HEK293 (cell line): ENCODE results near the gene CIAO2A.

Experiments used
- CTCF ChIA-PET: fragments of 350-600 bp; formaldehyde crosslinking; extraction: SDS; loops from one replicate; lab custom pipeline; 2021; ENCODE audit warnings: antibody characterized with exemption; lab: Yijun Ruan, JAX
- POLR2A ChIA-PET: fragments of 300-600 bp; formaldehyde crosslinking; extraction: SDS; loops from one replicate; lab custom pipeline; 2020; ENCODE audit warnings: antibody characterized with exemption, inconsistent platforms; lab: Yijun Ruan, JAX
- H3K27ac ChIP-seq: fragments of 200-500 bp; sonication (Bioruptor generic); 2 replicates; pipeline ENCODE4 v1.5.1; 2014; ENCODE audit warnings: low read depth, low read length, control low read depth, inconsistent platforms; ENCODE audit errors: extremely low read depth
- H3K36me3 ChIP-seq, 2 experiments: fragments of 200-500 bp in 1 of 2; sonication (Bioruptor generic) in 1 of 2; 1 replicate in 1 of 2; 2 replicates in 1 of 2; pipeline ENCODE4 v1.5.1; 2014 to 2017; ENCODE audit warnings: inconsistent platforms in 2 of 2, low read length in 2 of 2; ENCODE audit not compliant: control insufficient read depth in 2 of 2, insufficient read depth in 1 of 2
- H3K4me1 ChIP-seq: fragments of 200-500 bp; sonication (Bioruptor generic); 2 replicates; pipeline ENCODE4 v1.5.1; 2014; ENCODE audit warnings: mild to moderate bottlenecking, low read length, inconsistent platforms; ENCODE audit not compliant: control insufficient read depth, insufficient read depth
- H3K4me3 ChIP-seq: 2 replicates; pipeline ENCODE4 v1.5.1; 2011; ENCODE audit warnings: low read depth, mild to moderate bottlenecking, control low read depth, low read length, moderate library complexity
- H3K9me3 ChIP-seq: fragments of 200-500 bp; sonication (Bioruptor generic); 2 replicates; pipeline ENCODE4 v1.5.1; 2014; ENCODE audit warnings: low read depth, low read length, inconsistent platforms; ENCODE audit not compliant: control insufficient read depth, insufficient read depth
- EGR2 ChIP-seq: fragments of 450-650 bp; formaldehyde crosslinking; IDR thresholded peaks from 2 replicates; pipeline ENCODE4 v1.5.1; 2016; ENCODE audit warnings: low read depth, missing biosample characterization, missing genetic modification characterization
- PRDM10 ChIP-seq: fragments of 450-650 bp; formaldehyde crosslinking; IDR thresholded peaks from 2 replicates; pipeline ENCODE4 v1.5.1; 2016; ENCODE audit warnings: missing biosample characterization, missing genetic modification characterization
- SCRT1 ChIP-seq: fragments of 450-650 bp; formaldehyde crosslinking; IDR thresholded peaks from 2 replicates; pipeline ENCODE4 v1.5.1; 2016; ENCODE audit warnings: missing biosample characterization, missing genetic modification characterization, borderline replicate concordance
- SP2 ChIP-seq: fragments of 450-650 bp; formaldehyde crosslinking; IDR thresholded peaks from 2 replicates; pipeline ENCODE4 v1.5.1; 2016; ENCODE audit warnings: missing biosample characterization, missing genetic modification characterization
- SP3 ChIP-seq: fragments of 450-650 bp; formaldehyde crosslinking; IDR thresholded peaks from 2 replicates; pipeline ENCODE4 v1.5.1; 2016; ENCODE audit warnings: missing biosample characterization, missing genetic modification characterization
- WT1 ChIP-seq: fragments of 450-650 bp; formaldehyde crosslinking; IDR thresholded peaks from 2 replicates; pipeline ENCODE4 v1.5.1; 2016; ENCODE audit warnings: missing biosample characterization, missing genetic modification characterization
- ZBTB49 ChIP-seq: fragments of 450-650 bp; formaldehyde crosslinking; IDR thresholded peaks from 2 replicates; pipeline ENCODE4 v1.5.1; 2016; ENCODE audit warnings: missing biosample characterization, missing genetic modification characterization, low read depth
- ZNF211 ChIP-seq: fragments of 450-650 bp; formaldehyde crosslinking; IDR thresholded peaks from 2 replicates; pipeline ENCODE4 v1.5.1; 2016; ENCODE audit warnings: low read depth, missing biosample characterization, missing genetic modification characterization
- ZNF394 ChIP-seq: fragments of 450-650 bp; formaldehyde crosslinking; IDR thresholded peaks from 2 replicates; pipeline ENCODE4 v1.5.1; 2016; ENCODE audit warnings: missing biosample characterization, missing genetic modification characterization, mild to moderate bottlenecking, moderate library complexity, borderline replicate concordance
- ZNF423 ChIP-seq: fragments of 450-650 bp; formaldehyde crosslinking; IDR thresholded peaks from 2 replicates; pipeline ENCODE4 v1.5.1; 2016; ENCODE audit warnings: missing biosample characterization, missing genetic modification characterization
- ZNF530 ChIP-seq: fragments of 450-650 bp; formaldehyde crosslinking; IDR thresholded peaks from 2 replicates; pipeline ENCODE4 v1.5.1; 2016; ENCODE audit warnings: low read depth, missing biosample characterization, missing genetic modification characterization
- ZNF580 ChIP-seq: fragments of 450-650 bp; formaldehyde crosslinking; IDR thresholded peaks from 2 replicates; pipeline ENCODE4 v1.5.1; 2016; ENCODE audit warnings: missing biosample characterization, missing genetic modification characterization
- ZNF692 ChIP-seq: fragments of 450-650 bp; formaldehyde crosslinking; IDR thresholded peaks from 2 replicates; pipeline ENCODE4 v1.5.1; 2016; ENCODE audit warnings: missing biosample characterization, missing genetic modification characterization
- ZSCAN23 ChIP-seq: fragments of 450-650 bp; formaldehyde crosslinking; IDR thresholded peaks from 2 replicates; pipeline ENCODE4 v1.5.1; 2016; ENCODE audit warnings: missing biosample characterization, missing genetic modification characterization
- TF ChIP-seq, protein P1 (sequence below): fragments of 450-650 bp; formaldehyde crosslinking; IDR thresholded peaks from 2 replicates; pipeline ENCODE4 v1.5.1; 2017; ENCODE audit warnings: missing biosample characterization, missing genetic modification characterization

CIAO2A gene

GRCh38 chr15:64029633-64030032 lies 64.0 kb downstream of the CIAO2A start (continued):
- no peak for TF ChIP-seq ZBTB49 (tag by site-specific recombination)
- TF ChIP-seq EGR2, result no peak
- no peak for TF ChIP-seq ZNF580 (tag by site-specific recombination)
- TF ChIP-seq ZSCAN23, result no peak

DNA sequence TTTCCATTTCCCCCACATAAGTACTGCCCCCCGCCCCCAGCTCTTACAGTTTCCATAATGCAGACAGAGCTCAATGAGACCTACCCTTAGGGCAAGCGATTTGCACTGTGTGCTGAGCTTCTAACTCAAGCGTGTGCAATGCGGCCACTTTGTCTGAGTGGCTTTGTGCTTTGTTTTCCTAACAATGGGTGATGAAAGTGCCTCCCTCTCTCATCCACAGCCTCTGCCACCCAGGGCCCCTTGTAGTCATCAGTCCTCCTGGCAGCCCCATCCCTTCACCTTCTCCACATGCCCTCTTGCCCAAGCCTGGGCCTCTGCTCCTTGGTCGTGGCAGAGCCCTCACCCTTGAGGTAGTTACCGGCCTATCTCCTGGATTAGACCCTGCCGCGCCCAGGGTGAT lies 64.5 kb downstream of the CIAO2A start:
- Histone ChIP-seq H3K27ac (no peak overlapping the region), H3K9me3 (no peaks in the 10 kb centered on the region), H3K4me3 (no peak overlapping the region), H3K4me1 (no peaks in the 10 kb centered on the region), H3K36me3 (no peaks in the 10 kb centered on the region)
- CTCF ChIA-PET, result interaction anchor here (1.2 kb wide), 1 partner anchor 16 kb away, joined by 3 read pairs; no protein-coding TSS in a partner anchor
- TF ChIP-seq ZNF394 (tag by site-specific recombination) (no peak), ZNF530 (tag by site-specific recombination) (no peak), ZNF423 (no peak)
- TF ChIP-seq, protein P1, sequence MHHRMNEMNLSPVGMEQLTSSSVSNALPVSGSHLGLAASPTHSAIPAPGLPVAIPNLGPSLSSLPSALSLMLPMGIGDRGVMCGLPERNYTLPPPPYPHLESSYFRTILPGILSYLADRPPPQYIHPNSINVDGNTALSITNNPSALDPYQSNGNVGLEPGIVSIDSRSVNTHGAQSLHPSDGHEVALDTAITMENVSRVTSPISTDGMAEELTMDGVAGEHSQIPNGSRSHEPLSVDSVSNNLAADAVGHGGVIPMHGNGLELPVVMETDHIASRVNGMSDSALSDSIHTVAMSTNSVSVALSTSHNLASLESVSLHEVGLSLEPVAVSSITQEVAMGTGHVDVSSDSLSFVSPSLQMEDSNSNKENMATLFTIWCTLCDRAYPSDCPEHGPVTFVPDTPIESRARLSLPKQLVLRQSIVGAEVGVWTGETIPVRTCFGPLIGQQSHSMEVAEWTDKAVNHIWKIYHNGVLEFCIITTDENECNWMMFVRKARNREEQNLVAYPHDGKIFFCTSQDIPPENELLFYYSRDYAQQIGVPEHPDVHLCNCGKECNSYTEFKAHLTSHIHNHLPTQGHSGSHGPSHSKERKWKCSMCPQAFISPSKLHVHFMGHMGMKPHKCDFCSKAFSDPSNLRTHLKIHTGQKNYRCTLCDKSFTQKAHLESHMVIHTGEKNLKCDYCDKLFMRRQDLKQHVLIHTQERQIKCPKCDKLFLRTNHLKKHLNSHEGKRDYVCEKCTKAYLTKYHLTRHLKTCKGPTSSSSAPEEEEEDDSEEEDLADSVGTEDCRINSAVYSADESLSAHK (tag by site-specific recombination), result peak; percentile 79; the same call in 1 of the 2 replicates
- POLR2A ChIA-PET, result no interaction called here

DNA sequence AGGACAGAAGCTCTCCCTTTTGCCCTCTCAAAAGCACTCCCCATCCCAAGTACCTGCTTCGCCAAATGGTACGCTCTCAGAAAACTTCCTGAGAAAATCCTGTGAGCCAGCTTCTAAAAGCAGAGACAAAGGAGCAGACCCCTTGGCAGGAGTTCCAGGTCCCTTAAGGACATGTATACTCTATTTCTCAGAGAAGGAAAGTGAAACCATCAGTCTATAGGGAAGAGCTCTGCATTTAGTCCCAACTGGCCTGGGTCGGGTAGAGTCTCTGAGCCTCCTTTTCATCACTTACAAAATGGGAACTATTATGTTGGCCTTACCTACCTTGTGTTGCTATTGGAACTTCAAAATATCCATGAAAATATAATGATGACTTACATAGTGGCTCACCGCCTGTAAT lies 67.0 kb downstream of the CIAO2A start:
- TF ChIP-seq ZNF211 (tag by site-specific recombination) (no peak), PRDM10 (0 out of 2 replicates have a peak, but pooled peaks have one; percentile 15), SP2 (tag by site-specific recombination) (no peak), ZNF692 (no peak), SP3 (tag by site-specific recombination) (no peak), WT1 (no peak), SCRT1 (tag by site-specific recombination) (no peak)
- TF ChIP-seq, all 188 proteins: peak for 1

More for the DNA sequence above, 67.0 kb downstream of the CIAO2A start:
- ChIA-PET CTCF (interaction anchor here (0.9 to 1.2 kb wide), 2 partner anchors 19 to 81 kb away, joined by 3 to 4 read pairs; partner anchors contain the start of gene DAPK2), POLR2A (no interaction called here)
- no peaks in the 10 kb centered on the region for H3K9me3 ChIP-seq
- no peaks in the 10 kb centered on the region for H3K4me1 ChIP-seq
- H3K27ac ChIP-seq, result no peak overlapping the region
- H3K4me3 ChIP-seq, result no peak overlapping the region
- H3K36me3 ChIP-seq, result no peaks in the 10 kb centered on the region
